A673 (cell line): ENCODE measurements around the gene ADGRD1. TPM values are rescaled to one million over a fixed set of nuclear protein-coding genes. Genes with fewer than 3 reads are reported as not detected.
"Not testable (repeated sequence)": the region's sequence is repeated elsewhere in the genome, so short reads cannot be mapped to it uniquely, and the experiment has no call there.

ENCODE experiments used
- BruUV-seq: library from RNA; stranded (reverse); fragments of 400-500 nt; replicated peaks from 2 replicates; lab custom pipeline; 2021; lab: Mats Ljungman, UMichigan
- CTCF ChIA-PET: fragments of 300-600 bp; sonication (Branson Sonifier 250); formaldehyde crosslinking; loops from one replicate; lab custom pipeline; 2022; ENCODE audit warnings: antibody characterized with exemption; lab: Charles Lee
- POLR2A ChIA-PET: fragments of 300-600 bp; sonication (Branson Sonifier 250); formaldehyde crosslinking; loops from one replicate; lab custom pipeline; 2022; ENCODE audit warnings: antibody characterized with exemption; ENCODE audit not compliant: low non-redundant PET; lab: Charles Lee
- DNase-seq: peaks from one replicate; pipeline ENCODE4 v3.0.0-alpha.2; 2015; ENCODE audit warnings: low spot score
- H3K27ac ChIP-seq: fragments of 200-600 bp; sonication (generic); 2 replicates; pipeline ENCODE4 v1.5.1; 2016; ENCODE audit warnings: mixed run types, low read depth, mild to moderate bottlenecking, mixed read lengths, antibody characterized with exemption, low read length; ENCODE audit not compliant: poor library complexity, severe bottlenecking
- H3K27me3 ChIP-seq: fragments of 200-600 bp; sonication (generic); replicated peaks from 2 replicates; pipeline ENCODE4 v1.6.1; 2017; ENCODE audit warnings: mixed run types, low read depth, mild to moderate bottlenecking, mixed read lengths, antibody characterized with exemption, low read length; ENCODE audit not compliant: insufficient read depth, poor library complexity
- H3K36me3 ChIP-seq: fragments of 200-600 bp; sonication (generic); 2 replicates; pipeline ENCODE4 v1.6.1; 2016; ENCODE audit warnings: mixed run types, mild to moderate bottlenecking, mixed read lengths, antibody characterized with exemption, low read length; ENCODE audit not compliant: insufficient read depth, poor library complexity, severe bottlenecking
- H3K4me1 ChIP-seq: fragments of 200-600 bp; sonication (generic); 2 replicates; pipeline ENCODE4 v1.6.1; 2017; ENCODE audit warnings: mixed run types, mild to moderate bottlenecking, mixed read lengths, antibody characterized with exemption, low read length; ENCODE audit not compliant: insufficient read depth, poor library complexity, severe bottlenecking
- H3K4me3 ChIP-seq: fragments of 200-600 bp; sonication (generic); 2 replicates; pipeline ENCODE4 v1.5.1; 2016; ENCODE audit warnings: low read depth, mixed run types, mild to moderate bottlenecking, mixed read lengths, low read length; ENCODE audit not compliant: poor library complexity, severe bottlenecking
- H3K9me3 ChIP-seq: fragments of 200-600 bp; sonication (generic); 2 replicates; pipeline ENCODE4 v1.6.1; 2016; ENCODE audit warnings: mixed run types, low read depth, mild to moderate bottlenecking, mixed read lengths, antibody characterized with exemption, low read length; ENCODE audit not compliant: poor library complexity, severe bottlenecking
- EZH2 ChIP-seq: fragments of 200-600 bp; sonication (generic); IDR thresholded peaks from 2 replicates; pipeline ENCODE4 v1.6.1; 2017; ENCODE audit warnings: borderline replicate concordance, low read depth, mild to moderate bottlenecking, mixed read lengths, antibody characterized with exemption, low read length; ENCODE audit not compliant: poor library complexity, severe bottlenecking
- intact Hi-C: fragments of 100-400 bp; cut with micrococcal nuclease; formaldehyde crosslinking; loops from one replicate; pipeline ENCODE4 v1.10.0; 2022; ENCODE audit not compliant: unreplicated experiment
- total RNA-seq: library from RNA; stranded (reverse); gene quantifications from 2 replicates; pipeline ENCODE4 v1.2.3, GENCODE V29; 2021
- TF ChIP-seq, protein P1 (sequence below): fragments of 300-800, 200-600 bp; sonication (generic); conservative IDR thresholded peaks from 2 replicates; pipeline ENCODE4 v1.5.1; 2017; ENCODE audit warnings: low read depth, mild to moderate bottlenecking, antibody characterized with exemption, low read length, moderate library complexity, mixed read lengths

The ADGRD1 gene
- total RNA-seq, 1 experiment from 2014 or later, result not detected

DNA sequence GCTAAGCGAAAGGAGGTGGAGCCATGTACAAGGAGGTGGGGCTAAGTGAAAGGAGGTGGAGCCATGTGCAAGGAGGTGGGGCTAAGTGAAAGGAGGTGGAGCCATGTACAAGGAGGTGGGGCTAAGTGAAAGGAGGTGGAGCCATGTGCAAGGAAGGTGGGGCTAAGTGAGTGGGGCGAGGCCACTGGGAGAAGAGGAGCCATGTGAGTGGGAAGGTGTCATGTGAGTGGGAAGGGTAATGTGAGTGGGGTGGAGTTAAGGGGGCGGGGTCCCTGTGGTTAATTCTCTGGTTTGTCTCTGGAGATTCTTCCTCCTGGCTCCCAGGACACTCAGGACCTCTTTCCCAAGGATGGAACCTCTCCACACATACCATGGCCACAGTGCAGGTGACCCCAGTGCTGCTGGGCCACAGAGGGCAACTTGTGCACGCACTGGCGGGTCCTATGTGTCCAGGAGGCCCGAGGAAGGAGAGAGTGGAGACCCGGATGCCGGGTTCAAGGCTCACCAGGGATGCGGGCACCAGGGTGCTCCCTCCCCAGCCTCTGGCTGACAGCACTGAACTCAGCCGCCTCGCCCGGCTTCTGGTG lies 117.6 kb downstream of the ADGRD1 start:
- BruUV-seq, H3K4me1 ChIP-seq, CTCF ChIA-PET, DNase-seq, H3K9me3 ChIP-seq, H3K4me3 ChIP-seq, H3K27me3 ChIP-seq, H3K36me3 ChIP-seq, POLR2A ChIA-PET, intact Hi-C loops, H3K27ac ChIP-seq: not testable (repeated sequence)

GRCh38 chr12:131071950-131072349 lies 118.2 kb downstream of the ADGRD1 start:
- POLR2A ChIA-PET, H3K27me3 ChIP-seq, H3K27ac ChIP-seq, H3K4me1 ChIP-seq, intact Hi-C loops, CTCF ChIA-PET, H3K9me3 ChIP-seq, H3K4me3 ChIP-seq, DNase-seq, H3K36me3 ChIP-seq, BruUV-seq: not testable (repeated sequence)

DNA sequence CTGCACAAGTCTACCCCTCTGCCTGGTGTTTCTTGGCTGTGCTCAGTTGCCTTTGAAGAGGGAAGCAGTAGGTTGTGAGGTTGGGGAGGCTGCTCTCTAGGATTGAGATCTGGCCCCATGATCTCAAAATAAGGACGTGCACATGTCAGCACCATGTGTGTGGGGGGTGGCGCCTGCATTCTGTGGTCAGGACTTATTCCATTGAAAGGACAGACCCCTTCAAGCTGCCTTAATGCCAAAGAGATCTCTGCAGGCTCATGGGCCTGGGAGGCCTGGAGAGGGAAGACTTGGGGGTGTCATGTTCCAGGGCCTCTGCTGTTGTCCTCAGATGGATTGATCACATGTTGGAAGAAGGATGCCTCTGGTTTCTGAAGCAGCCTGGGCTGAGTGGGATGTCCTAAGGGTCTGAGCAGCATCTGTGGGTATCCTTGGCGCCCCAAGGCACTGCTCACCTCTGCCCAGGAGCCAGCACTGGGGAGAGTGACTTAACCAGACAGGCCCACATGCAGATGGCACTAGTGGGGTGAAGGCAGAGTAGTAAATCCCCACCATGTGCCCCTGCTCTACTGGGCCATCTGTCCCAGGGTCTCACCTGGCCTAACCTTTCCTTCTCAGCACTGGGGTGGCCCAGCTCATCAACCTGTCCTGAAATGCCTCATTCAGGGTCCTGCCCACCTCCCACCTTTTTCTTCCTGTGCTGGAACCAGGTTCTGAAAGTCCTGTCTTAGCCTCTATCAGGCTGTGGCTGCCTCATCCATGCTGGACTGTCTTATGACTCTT lies 118.9 kb downstream of the ADGRD1 start:
- TF ChIP-seq, protein P1, sequence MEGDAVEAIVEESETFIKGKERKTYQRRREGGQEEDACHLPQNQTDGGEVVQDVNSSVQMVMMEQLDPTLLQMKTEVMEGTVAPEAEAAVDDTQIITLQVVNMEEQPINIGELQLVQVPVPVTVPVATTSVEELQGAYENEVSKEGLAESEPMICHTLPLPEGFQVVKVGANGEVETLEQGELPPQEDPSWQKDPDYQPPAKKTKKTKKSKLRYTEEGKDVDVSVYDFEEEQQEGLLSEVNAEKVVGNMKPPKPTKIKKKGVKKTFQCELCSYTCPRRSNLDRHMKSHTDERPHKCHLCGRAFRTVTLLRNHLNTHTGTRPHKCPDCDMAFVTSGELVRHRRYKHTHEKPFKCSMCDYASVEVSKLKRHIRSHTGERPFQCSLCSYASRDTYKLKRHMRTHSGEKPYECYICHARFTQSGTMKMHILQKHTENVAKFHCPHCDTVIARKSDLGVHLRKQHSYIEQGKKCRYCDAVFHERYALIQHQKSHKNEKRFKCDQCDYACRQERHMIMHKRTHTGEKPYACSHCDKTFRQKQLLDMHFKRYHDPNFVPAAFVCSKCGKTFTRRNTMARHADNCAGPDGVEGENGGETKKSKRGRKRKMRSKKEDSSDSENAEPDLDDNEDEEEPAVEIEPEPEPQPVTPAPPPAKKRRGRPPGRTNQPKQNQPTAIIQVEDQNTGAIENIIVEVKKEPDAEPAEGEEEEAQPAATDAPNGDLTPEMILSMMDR, result no peak
- TF ChIP-seq EZH2, result no peak
- no peak overlapping the region for H3K27ac ChIP-seq
- POLR2A ChIA-PET, result no interaction called here
- intact Hi-C loops, result no loop called here
- no peaks in the 10 kb centered on the region for H3K27me3 ChIP-seq
- H3K4me1 ChIP-seq, result no peaks in the 10 kb centered on the region
- CTCF ChIA-PET, result no interaction called here
- no peaks in the 10 kb centered on the region for H3K36me3 ChIP-seq
- no peak overlapping the region for H3K4me3 ChIP-seq
- BruUV-seq, result no TSS peak
- no peak for DNase-seq
- no peaks in the 10 kb centered on the region for H3K9me3 ChIP-seq

DNA sequence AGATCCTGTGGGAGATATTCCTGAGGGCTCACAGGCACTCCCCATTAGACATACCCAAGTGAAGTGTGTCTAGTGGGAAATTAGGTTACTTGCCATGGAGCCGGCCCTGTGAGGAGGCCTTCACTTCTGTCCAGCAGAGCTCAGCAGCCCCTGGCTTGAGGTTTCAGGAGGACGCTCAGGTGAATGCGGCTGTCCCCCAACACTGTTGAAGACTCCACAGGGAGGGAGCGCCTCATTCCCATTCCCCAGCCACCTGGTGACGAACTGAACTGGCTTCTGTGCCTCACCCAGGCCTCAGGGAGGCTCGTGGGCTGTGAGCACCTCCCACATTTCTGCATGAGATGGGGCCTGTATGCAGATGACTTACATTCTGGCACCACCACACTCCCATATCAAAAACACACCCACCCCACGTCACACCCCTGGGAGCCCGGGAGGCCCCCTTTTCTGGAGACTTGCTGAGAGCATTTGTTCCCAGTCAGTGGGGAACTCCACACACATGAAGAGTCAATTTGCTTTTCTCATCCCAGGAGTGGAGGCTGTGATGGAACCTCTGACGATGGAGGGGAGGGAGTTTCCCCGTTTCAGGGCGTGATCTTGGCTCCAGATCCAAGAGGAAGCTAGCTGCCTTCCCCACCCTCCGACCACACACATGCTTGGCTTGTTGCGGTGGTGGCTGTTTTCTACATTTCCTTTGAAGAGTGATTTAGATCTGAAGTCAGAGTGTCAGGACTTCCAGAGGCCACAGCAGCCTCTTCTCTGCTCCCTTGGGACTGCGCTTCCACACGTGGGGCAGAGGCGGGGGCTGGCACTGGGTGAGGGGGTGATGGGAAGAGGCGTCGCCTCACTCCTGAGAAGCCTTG lies 120.7 kb downstream of the ADGRD1 start:
- no peak for DNase-seq
- ChIA-PET POLR2A (no interaction called here), CTCF (no interaction called here)
- Histone ChIP-seq H3K27ac (no peak overlapping the region), H3K36me3 (no peaks in the 10 kb centered on the region), H3K4me1 (no peaks in the 10 kb centered on the region), H3K9me3 (no peaks in the 10 kb centered on the region), H3K4me3 (no peak overlapping the region), H3K27me3 (peaks cover 5% of the 10 kb centered on the region)
- no peak for TF ChIP-seq EZH2
- TF ChIP-seq, protein P1, result no peak
- intact Hi-C loops, result no loop called here
- BruUV-seq, result no TSS peak
